Liver (tissue), 3 donors: ENCODE measurements around the gene HIPK3.

Experiments
- ATF3 ChIP-seq: IDR thresholded peaks from 2 replicates; pipeline ENCODE4 v1.6.1; 2016; ENCODE audit warnings: antibody characterized with exemption
- CTCF ChIP-seq: fragments of 150-350 bp; IDR thresholded peaks from 2 replicates; pipeline ENCODE4 v1.5.1; 2017; ENCODE audit warnings: improper control_type of control experiment, low read depth, low read length; ENCODE audit not compliant: missing input control
- EGR1 ChIP-seq, 2 donors: IDR thresholded peaks; 2 replicates each; pipeline ENCODE4 v1.6.1; 2016 to 2018; ENCODE audit warnings: antibody characterized with exemption in 2 of 2, low read depth in 2 of 2
- FOXA1 ChIP-seq: IDR thresholded peaks from 2 replicates; pipeline ENCODE4 v1.6.1; 2016; ENCODE audit warnings: antibody characterized with exemption
- GABPA ChIP-seq, 2 donors: IDR thresholded peaks in 1 of 2; conservative IDR thresholded peaks in 1 of 2; 2 replicates each; pipeline ENCODE4 v1.6.1; 2016; ENCODE audit warnings: antibody characterized with exemption in 2 of 2, mild to moderate bottlenecking in 1 of 2, moderate library complexity in 1 of 2
- JUND ChIP-seq, 2 donors: IDR thresholded peaks; 2 replicates each; pipeline ENCODE4 v1.6.1; 2016; ENCODE audit warnings: antibody characterized with exemption in 2 of 2
- MAX ChIP-seq: IDR thresholded peaks from 2 replicates; pipeline ENCODE4 v1.6.1; 2016; ENCODE audit warnings: antibody characterized with exemption
- RAD21 ChIP-seq, 2 donors: IDR thresholded peaks; 2 replicates each; pipeline ENCODE4 v1.6.1; 2016; ENCODE audit warnings: antibody characterized with exemption in 2 of 2, mild to moderate bottlenecking in 2 of 2
- REST ChIP-seq: IDR thresholded peaks from 2 replicates; pipeline ENCODE4 v1.6.1; 2016; ENCODE audit warnings: antibody characterized with exemption, mild to moderate bottlenecking
- RXRA ChIP-seq, 2 donors: IDR thresholded peaks; 2 replicates each; pipeline ENCODE4 v1.6.1; 2017 to 2018; ENCODE audit warnings: antibody characterized with exemption in 2 of 2, mild to moderate bottlenecking in 1 of 2
- SP1 ChIP-seq: IDR thresholded peaks from 2 replicates; pipeline ENCODE4 v1.6.1; 2018; ENCODE audit warnings: antibody characterized with exemption, mild to moderate bottlenecking
- TAF1 ChIP-seq: conservative IDR thresholded peaks from 2 replicates; pipeline ENCODE4 v1.6.1; 2016; ENCODE audit warnings: antibody characterized with exemption, mild to moderate bottlenecking
- YY1 ChIP-seq: IDR thresholded peaks from 2 replicates; pipeline ENCODE4 v1.6.1; 2016; ENCODE audit warnings: antibody characterized with exemption, mild to moderate bottlenecking
- donor health status: healthy.
- donor health status: healthy.

- TF ChIP-seq EGR1 (IDR thresholded peaks at IDR 0.05; ENCODE audit: low read depth in 2 of 2) (no peak), CTCF (no peak), RAD21 (IDR thresholded peaks at IDR 0.05) (no peak), JUND (IDR thresholded peaks at IDR 0.05) (no peak), TAF1 (no peak), SP1 (no peak), REST (no peak), MAX (no peak), YY1 (no peak), GABPA (IDR thresholded peaks at IDR 0.05 in 1 of 2, conservative IDR thresholded peaks at IDR 0.05 in 1 of 2) (no peak), RXRA (IDR thresholded peaks at IDR 0.05) (no peak), FOXA1 (no peak), ATF3 (no peak)
These were observed 46.4 kb downstream of the HIPK3 start for GRCh38 chr11:33303541-33303940.
